Stimulated activated CD4-positive, alpha-beta T cell treated with anti-CD3 and anti-CD28 coated beads, TNF-alpha, amount 100 ng/mL, for 48 hours (primary cell): ENCODE measurements around the gene PGLYRP2.
"Not testable (repeated sequence)": the region's sequence is repeated elsewhere in the genome, so short reads cannot be mapped to it uniquely, and the experiment has no call there.

ENCODE experiments used
- DNase-seq, 3 donors: peaks; one replicate each; pipeline ENCODE4 v3.0.0-alpha.2; 2020; ENCODE audit warnings: low read depth in 3 of 3

Gene PGLYRP2

GRCh38 chr19:15487038-15487437 lies 7.7 kb upstream of the PGLYRP2 start:
- no peak for DNase-seq

- DNase-seq = not testable (repeated sequence)
Measured at GRCh38 chr19:15485768-15486167, 6.5 kb upstream of the PGLYRP2 start.

GRCh38 chr19:15480996-15481395 lies 1.7 kb upstream of the PGLYRP2 start:
- DNase-seq = not testable (repeated sequence)

GRCh38 chr19:15476325-15476724 lies 3.0 kb downstream of the PGLYRP2 start:
- no peak for DNase-seq

- DNase-seq = no peak
Measured at GRCh38 chr19:15475611-15476010, 3.7 kb downstream of the PGLYRP2 start.

- DNase-seq = no peak
Measured at GRCh38 chr19:15475169-15475568, 4.1 kb downstream of the PGLYRP2 start.

GRCh38 chr19:15473821-15474220 lies 5.5 kb downstream of the PGLYRP2 start:
- DNase-seq = not testable (repeated sequence)

- DNase-seq = no peak
Measured at GRCh38 chr19:15471639-15472101, 7.6 kb downstream of the PGLYRP2 start.

- no peak for DNase-seq
Measured at GRCh38 chr19:15469513-15470297, 9.6 kb downstream of the PGLYRP2 start.

GRCh38 chr19:15468675-15469512 lies 10.4 kb downstream of the PGLYRP2 start:
- no peak for DNase-seq

GRCh38 chr19:15467734-15468214 lies 11.5 kb downstream of the PGLYRP2 start:
- no peak for DNase-seq

GRCh38 chr19:15466851-15467733 lies 12.2 kb downstream of the PGLYRP2 start:
- peak; percentile 29 to 70 (median 51) for DNase-seq

- DNase-seq = peak; percentile 29 to 59 (median 33)
Measured at GRCh38 chr19:15464394-15465385, 14.6 kb downstream of the PGLYRP2 start, which contains the start of gene RASAL3. Gene RASAL3 (minus strand): TSS chr19:15464544. CDS start chr19:15464358, 186 bp downstream.

GRCh38 chr19:15463861-15464371 lies 15.4 kb downstream of the PGLYRP2 start:
- DNase-seq = peak; percentile 55 to 61 (median 59)

GRCh38 chr19:15461694-15462093 lies 17.6 kb downstream of the PGLYRP2 start:
- no peak for DNase-seq

- no peak for DNase-seq
Measured at GRCh38 chr19:15457701-15458484, 21.4 kb downstream of the PGLYRP2 start.

GRCh38 chr19:15456871-15457700 lies 22.2 kb downstream of the PGLYRP2 start:
- DNase-seq = no peak

- no peak for DNase-seq
Measured at GRCh38 chr19:15456441-15456840, 22.9 kb downstream of the PGLYRP2 start.
